HL-60 (cell line): ENCODE results near the gene ZFYVE19.

Experiments used
- DNase-seq, 2 experiments: peaks; one replicate each; pipeline ENCODE4 v3.0.0-alpha.2; 2010 to 2020; ENCODE audit warnings: low read depth in 1 of 2, low spot score in 1 of 2
- H3K27ac ChIP-seq: fragments of 250-450 bp; sonication (Bioruptor Pico); replicated peaks from 2 replicates; pipeline ENCODE4 v1.5.1; 2020; ENCODE audit warnings: mild to moderate bottlenecking, moderate library complexity
- H3K27me3 ChIP-seq: fragments of 250-450 bp; sonication (Bioruptor Pico); 2 replicates; pipeline ENCODE4 v1.5.1; 2021; ENCODE audit warnings: mild to moderate bottlenecking, moderate library complexity; ENCODE audit not compliant: insufficient read depth, poor library complexity, severe bottlenecking
- H3K4me3 ChIP-seq: replicated peaks from 2 replicates; pipeline ENCODE4 v1.5.1; 2011; ENCODE audit warnings: mild to moderate bottlenecking, control low read depth, low read length; ENCODE audit not compliant: insufficient read depth
- GABPA ChIP-seq: IDR thresholded peaks from 2 replicates; pipeline ENCODE4 v1.6.1; 2012; ENCODE audit warnings: low read depth
- POLR2AphosphoS5 ChIP-seq: IDR thresholded peaks from 2 replicates; pipeline ENCODE4 v1.6.1; 2012; ENCODE audit warnings: low read depth
- SPI1 ChIP-seq: IDR thresholded peaks from 2 replicates; pipeline ENCODE4 v1.6.1; 2012; ENCODE audit warnings: low read depth, mild to moderate bottlenecking, borderline replicate concordance
- TF ChIP-seq, protein P1 (sequence below): IDR thresholded peaks from one replicate; pipeline ENCODE4 v1.5.1; 2011; ENCODE audit warnings: low read length, control low read depth, inconsistent platforms; ENCODE audit not compliant: insufficient read depth
- TF ChIP-seq, protein P2 (sequence below): IDR thresholded peaks from 2 replicates; pipeline ENCODE4 v1.6.1; 2012; ENCODE audit warnings: low read depth; ENCODE audit not compliant: insufficient replicate concordance

ZFYVE19 gene

DNA sequence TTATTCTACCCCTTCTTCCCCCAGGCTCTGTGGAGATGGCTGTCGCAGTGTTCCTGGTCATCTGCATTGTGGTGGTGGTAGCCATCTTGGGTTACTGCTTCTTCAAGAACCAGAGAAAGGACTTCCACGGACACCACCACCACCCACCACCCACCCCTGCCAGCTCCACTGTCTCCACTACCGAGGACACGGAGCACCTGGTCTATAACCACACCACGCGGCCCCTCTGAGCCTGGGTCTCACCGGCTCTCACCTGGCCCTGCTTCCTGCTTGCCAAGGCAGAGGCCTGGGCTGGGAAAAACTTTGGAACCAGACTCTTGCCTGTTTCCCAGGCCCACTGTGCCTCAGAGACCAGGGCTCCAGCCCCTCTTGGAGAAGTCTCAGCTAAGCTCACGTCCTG, 49.9 kb downstream of the ZFYVE19 start:
- TF ChIP-seq, protein P1, sequence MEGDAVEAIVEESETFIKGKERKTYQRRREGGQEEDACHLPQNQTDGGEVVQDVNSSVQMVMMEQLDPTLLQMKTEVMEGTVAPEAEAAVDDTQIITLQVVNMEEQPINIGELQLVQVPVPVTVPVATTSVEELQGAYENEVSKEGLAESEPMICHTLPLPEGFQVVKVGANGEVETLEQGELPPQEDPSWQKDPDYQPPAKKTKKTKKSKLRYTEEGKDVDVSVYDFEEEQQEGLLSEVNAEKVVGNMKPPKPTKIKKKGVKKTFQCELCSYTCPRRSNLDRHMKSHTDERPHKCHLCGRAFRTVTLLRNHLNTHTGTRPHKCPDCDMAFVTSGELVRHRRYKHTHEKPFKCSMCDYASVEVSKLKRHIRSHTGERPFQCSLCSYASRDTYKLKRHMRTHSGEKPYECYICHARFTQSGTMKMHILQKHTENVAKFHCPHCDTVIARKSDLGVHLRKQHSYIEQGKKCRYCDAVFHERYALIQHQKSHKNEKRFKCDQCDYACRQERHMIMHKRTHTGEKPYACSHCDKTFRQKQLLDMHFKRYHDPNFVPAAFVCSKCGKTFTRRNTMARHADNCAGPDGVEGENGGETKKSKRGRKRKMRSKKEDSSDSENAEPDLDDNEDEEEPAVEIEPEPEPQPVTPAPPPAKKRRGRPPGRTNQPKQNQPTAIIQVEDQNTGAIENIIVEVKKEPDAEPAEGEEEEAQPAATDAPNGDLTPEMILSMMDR = no peak
- TF ChIP-seq POLR2AphosphoS5 (no peak), SPI1 (no peak), GABPA (no peak)
- Histone ChIP-seq H3K27me3 (no peaks in the 10 kb centered on the region), H3K27ac (peak overlapping the region; percentile 22), H3K4me3 (no peak overlapping the region)
- no peak for DNase-seq

DNA sequence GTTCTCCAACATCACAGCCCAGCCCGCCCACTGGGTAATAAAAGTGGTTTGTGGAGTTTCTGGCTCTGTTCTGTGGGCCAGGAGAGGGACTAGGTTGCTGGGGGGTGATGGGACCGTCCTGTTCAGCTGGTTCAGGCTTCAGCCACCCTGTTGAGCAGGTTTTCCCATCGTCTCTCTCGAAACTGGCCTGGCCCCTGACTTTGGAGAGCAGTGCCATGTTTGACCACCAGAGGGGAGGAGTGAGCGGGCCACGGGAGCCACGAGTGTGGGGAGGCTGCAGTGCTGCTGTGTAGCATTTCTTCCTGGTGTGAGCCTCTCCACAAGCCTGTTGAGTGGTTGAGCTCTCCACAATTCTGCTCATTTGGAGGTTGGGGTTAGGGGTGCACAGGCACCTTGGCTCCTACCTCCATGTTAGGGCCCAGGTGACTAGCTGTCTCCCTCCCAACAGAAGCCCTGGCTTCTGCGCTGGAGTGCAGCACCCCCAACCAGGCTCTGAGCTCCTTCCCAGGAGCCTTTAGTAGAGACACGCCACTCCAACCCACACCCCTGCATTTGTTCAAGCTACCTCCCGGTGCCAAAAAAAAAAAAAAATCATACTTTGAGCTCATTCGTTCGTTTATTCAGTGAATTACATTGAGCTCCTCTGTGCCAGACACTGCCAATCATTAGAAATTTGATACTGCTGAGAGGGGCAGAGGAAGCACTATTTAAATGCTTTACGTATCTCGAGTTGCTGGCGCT, 50.9 kb downstream of the ZFYVE19 start:
- Histone ChIP-seq H3K27ac (no peak overlapping the region), H3K27me3 (no peaks in the 10 kb centered on the region), H3K4me3 (no peak overlapping the region)
- DNase-seq = peak in 1 of 2 experiments; percentile 81
- TF ChIP-seq, protein P1 = peak; percentile 99
- TF ChIP-seq, protein P2, sequence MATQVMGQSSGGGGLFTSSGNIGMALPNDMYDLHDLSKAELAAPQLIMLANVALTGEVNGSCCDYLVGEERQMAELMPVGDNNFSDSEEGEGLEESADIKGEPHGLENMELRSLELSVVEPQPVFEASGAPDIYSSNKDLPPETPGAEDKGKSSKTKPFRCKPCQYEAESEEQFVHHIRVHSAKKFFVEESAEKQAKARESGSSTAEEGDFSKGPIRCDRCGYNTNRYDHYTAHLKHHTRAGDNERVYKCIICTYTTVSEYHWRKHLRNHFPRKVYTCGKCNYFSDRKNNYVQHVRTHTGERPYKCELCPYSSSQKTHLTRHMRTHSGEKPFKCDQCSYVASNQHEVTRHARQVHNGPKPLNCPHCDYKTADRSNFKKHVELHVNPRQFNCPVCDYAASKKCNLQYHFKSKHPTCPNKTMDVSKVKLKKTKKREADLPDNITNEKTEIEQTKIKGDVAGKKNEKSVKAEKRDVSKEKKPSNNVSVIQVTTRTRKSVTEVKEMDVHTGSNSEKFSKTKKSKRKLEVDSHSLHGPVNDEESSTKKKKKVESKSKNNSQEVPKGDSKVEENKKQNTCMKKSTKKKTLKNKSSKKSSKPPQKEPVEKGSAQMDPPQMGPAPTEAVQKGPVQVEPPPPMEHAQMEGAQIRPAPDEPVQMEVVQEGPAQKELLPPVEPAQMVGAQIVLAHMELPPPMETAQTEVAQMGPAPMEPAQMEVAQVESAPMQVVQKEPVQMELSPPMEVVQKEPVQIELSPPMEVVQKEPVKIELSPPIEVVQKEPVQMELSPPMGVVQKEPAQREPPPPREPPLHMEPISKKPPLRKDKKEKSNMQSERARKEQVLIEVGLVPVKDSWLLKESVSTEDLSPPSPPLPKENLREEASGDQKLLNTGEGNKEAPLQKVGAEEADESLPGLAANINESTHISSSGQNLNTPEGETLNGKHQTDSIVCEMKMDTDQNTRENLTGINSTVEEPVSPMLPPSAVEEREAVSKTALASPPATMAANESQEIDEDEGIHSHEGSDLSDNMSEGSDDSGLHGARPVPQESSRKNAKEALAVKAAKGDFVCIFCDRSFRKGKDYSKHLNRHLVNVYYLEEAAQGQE = no peak

DNA sequence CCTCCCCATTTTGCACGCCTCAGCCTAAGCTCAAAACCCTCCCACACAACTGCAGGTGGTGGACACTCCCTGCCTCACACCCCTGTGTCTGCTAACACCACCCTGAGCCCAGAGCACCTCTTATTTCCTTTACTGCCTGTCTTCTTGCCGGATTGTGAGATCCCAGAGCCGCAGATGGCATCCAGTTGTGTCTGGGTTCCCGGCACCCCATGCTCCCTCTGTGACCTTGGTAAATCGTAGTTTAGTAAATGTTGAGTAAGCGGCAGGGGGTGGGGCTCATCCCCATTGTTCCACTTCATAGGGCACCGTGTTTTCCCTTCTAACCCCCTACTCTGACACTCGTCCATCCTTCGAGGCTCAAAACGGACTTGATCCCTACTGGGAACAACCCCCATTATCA, 51.8 kb downstream of the ZFYVE19 start:
- TF ChIP-seq SPI1 = no peak
- TF ChIP-seq POLR2AphosphoS5 = no peak
- TF ChIP-seq, protein P1 = no peak
- TF ChIP-seq, protein P2 = no peak
- TF ChIP-seq GABPA = no peak
- Histone ChIP-seq H3K27ac (no peak overlapping the region), H3K4me3 (no peak overlapping the region), H3K27me3 (no peaks in the 10 kb centered on the region)
- DNase-seq = no peak
